NCI-H2029 treated with DMSO at 0.1 percent for 48 hours (cell line): ENCODE results near the gene UNC93B1.

Experiments used
- DNase-seq: peaks from one replicate; lab custom pipeline; 2025; lab: John Stamatoyannopoulos, UW

UNC93B1 gene

GRCh38 chr11:68022531-68022930, 18.6 kb upstream of the UNC93B1 start:
- DNase-seq = no peak

- no peak for DNase-seq
Observed at GRCh38 chr11:68021167-68021787, 17.4 kb upstream of the UNC93B1 start.

- no peak for DNase-seq
Observed at GRCh38 chr11:68020575-68020974, 16.7 kb upstream of the UNC93B1 start.

GRCh38 chr11:68019486-68019885, 15.6 kb upstream of the UNC93B1 start:
- DNase-seq = no peak

GRCh38 chr11:68018730-68019190, 14.9 kb upstream of the UNC93B1 start:
- no peak for DNase-seq

- DNase-seq = no peak
Observed at GRCh38 chr11:68017980-68018729, 14.3 kb upstream of the UNC93B1 start.

GRCh38 chr11:68016904-68017817, 13.3 kb upstream of the UNC93B1 start:
- no peak for DNase-seq

- DNase-seq = no peak
Observed at GRCh38 chr11:68016161-68016903, 12.4 kb upstream of the UNC93B1 start.

- no peak for DNase-seq
Observed at GRCh38 chr11:68015467-68015866, 11.6 kb upstream of the UNC93B1 start.

GRCh38 chr11:68014947-68015447, 11.1 kb upstream of the UNC93B1 start:
- no peak for DNase-seq

- DNase-seq = peak; percentile 54
Observed at GRCh38 chr11:68014157-68014946, 10.5 kb upstream of the UNC93B1 start.

- peak; percentile 40 for DNase-seq
Observed at GRCh38 chr11:68013611-68014156, 9.8 kb upstream of the UNC93B1 start.

- DNase-seq = no peak
Observed at GRCh38 chr11:68012843-68013610, 9.1 kb upstream of the UNC93B1 start.

GRCh38 chr11:68012044-68012842, 8.3 kb upstream of the UNC93B1 start:
- DNase-seq = no peak

GRCh38 chr11:68011051-68011943, 7.4 kb upstream of the UNC93B1 start:
- no peak for DNase-seq

GRCh38 chr11:68010090-68011041, 6.5 kb upstream of the UNC93B1 start, which contains the start of gene ALDH3B1:
Gene ALDH3B1, plus strand, starts transcription at chr11:68010327. Its CDS starts 4,971 bp downstream, at chr11:68015298.
- DNase-seq = no peak
